Measurements from ENCODE around the gene RFX6.
"Not testable (repeated sequence)": the region's sequence is repeated elsewhere in the genome, so short reads cannot be mapped to it uniquely, and the experiment has no call there.

Gene RFX6

GRCh38 chr6:116876635-116877611 is at the start of gene RFX6:
Gene RFX6 (plus strand): TSS chr6:116877242. CDS start chr6:116877276, 34 bp downstream.
- no peak for DNase-seq (ENCODE audit: low read depth in 2 of 2)

DNA sequence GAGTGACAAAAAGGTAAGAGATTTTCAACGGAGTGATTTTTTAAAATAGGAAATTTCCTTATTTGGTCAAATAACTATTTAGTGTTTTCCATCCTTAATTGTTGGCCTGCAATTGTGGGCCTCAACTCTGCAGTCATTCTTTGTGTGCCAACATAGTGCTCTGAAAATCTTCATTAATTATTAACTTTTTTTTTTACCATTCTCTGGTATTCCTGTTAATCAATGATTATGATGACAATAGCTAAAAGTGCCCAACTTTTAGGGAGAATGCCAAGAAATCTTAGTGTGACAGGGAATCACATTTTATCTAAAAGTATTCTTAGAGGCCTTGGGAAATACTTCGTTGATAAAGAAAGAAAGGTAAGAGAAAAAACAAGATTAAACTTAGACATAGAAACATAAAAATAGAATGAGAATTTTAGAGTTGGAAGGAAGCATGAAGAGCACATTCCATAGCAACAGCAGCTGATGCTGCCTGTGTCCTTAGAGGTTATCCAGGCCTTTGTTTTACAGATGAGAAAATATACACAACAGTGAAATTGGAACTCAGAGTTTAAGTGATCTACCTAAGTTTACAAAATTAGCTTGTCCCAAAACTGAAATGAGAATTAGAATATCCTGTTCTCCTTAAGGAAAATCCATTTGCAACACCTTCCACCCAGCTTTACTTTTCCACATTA is 49.3 kb upstream of the RFX6 start:
- DNase-seq (ENCODE audit: low read depth in 2 of 2), result no peak

DNA sequence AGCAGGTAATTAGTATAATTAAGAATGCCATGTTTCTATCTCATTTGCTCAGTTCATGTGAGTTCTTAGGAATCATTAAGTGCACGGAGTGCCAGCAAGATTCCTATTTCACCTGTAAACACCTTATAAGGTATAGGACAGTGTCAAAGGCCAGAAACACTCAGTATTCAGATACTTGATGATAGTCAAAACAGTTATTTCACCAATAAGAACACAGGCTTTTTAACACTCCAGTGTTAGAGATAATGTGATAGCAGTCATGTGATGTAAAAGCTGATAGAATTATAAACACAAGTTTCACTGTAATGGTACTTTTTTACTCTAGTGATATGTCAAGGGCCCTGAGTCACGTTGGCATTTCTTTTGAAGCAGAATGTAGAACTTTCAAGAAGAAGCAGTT is 48.1 kb upstream of the RFX6 start, which contains the start of gene GPRC6A:
Gene GPRC6A (minus strand): TSS at position 101 of the 400 bp plus-strand sequence. CDS start 70 bp downstream, at position 31.
- DNase-seq (ENCODE audit: low read depth in 2 of 2), result no peak

DNA sequence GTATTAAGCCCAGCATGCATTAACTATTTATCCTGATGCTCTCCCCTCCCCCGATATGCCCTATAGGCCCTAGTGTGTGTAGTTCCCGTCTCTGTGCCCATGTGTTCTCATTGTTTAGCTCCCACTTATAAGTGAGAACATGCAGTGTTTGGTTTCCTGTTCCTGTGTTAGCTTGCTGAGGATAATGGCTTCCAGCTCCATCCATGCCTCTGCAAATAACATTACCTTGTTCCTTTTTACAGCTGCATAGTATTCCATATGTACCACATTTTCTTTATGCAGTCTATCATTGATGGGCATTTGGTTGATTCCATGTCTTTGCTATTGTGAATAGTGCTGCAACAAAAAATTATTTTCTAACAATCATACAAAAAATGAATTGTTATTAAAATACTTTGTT is 42.5 kb upstream of the RFX6 start:
- not testable (repeated sequence) for DNase-seq (ENCODE audit: low read depth in 2 of 2)

DNA sequence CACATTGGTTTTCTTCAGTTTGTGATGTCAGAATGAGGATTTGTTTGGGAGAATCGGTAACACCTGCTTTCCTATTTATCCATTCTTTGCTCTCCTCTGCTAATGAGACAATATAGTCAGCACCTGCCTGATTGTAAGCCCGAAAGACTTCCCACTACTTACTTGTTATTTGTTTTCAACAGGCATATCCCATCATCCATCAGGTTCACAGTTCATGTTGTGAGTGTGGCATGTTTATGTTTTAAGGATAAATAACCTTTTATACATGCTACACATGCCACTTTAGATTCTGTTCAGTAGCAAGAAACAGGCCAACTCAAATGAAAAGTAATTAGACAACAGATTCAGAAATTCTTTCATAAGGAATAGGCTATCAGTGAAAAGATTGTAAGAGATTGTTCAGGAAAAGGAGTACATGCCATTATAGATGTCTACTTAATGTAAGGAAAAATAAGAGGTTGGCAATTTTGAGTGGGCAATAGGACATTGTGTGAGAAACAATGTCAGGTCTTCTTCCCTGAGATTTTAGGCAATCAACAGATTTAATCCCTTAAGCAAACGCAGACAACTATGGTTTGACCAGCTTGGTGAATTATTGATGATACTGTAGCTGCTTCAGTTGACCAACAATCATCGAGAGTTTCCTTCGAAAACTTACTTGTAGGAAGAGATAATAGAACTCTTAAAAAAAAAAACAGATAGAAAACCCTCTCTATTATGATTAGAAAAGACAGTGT is 40.3 kb upstream of the RFX6 start:
- DNase-seq (ENCODE audit: low read depth in 2 of 2), result no peak

- no peak for DNase-seq (ENCODE audit: low read depth in 2 of 2)
Measured at GRCh38 chr6:116840091-116840490, 37.0 kb upstream of the RFX6 start.

DNA sequence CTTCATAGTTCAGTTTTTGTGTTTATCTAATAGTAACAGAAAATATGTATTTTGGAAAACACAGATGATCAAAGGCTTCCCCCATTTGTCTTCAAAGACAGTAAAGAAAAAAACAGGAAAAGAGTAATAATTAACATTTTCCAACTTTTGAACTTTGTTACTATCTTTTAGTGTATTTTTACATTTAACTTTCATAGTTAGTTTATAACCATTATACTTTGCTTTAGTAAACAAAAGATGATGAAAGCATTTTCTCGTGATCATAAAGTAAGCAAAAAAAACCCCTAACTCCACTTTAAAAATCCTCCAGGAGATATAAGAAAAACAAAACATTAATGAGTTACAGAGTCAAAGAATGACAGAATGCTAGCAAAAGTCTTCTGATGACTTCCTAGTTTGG is 34.6 kb upstream of the RFX6 start:
- DNase-seq (ENCODE audit: low read depth in 2 of 2), result no peak

DNA sequence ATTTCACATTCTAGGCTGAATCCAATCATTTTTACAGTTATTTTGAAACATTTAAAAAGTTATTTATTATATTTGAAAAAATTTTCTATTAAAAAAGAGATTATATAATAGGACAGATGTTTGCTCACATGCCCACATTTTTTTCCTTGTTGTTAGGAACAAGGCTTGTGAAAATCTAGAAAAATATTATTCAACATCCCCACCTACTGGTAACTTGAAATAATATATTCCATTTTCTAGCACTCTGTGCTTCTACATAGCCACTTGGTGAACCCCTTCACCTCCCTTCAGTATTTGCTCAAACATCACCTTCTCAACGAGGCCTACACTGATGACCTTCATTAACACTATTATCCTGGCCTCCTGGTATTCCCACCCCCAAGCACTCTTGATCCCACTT is 29.8 kb upstream of the RFX6 start:
- DNase-seq (ENCODE audit: low read depth in 2 of 2), result no peak

DNA sequence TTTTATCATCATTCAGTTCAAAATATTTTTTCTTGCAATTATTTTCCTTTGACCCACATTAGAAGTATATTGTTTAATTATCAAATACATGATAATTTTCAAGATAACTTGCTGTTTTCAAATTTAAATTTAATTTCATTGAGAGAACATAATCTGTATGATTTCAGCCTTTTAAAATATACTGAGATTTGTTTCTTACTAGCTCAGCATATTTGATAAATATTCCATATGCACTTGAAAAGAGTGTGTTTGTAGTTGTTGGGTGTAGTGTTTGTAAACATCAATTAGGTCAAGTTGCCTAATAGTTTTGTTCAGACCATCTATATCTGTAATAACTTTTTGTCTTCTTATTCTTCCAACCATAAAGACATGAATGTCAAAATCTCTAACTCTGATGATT is 19.0 kb upstream of the RFX6 start:
- no peak for DNase-seq (ENCODE audit: low read depth in 2 of 2)

DNA sequence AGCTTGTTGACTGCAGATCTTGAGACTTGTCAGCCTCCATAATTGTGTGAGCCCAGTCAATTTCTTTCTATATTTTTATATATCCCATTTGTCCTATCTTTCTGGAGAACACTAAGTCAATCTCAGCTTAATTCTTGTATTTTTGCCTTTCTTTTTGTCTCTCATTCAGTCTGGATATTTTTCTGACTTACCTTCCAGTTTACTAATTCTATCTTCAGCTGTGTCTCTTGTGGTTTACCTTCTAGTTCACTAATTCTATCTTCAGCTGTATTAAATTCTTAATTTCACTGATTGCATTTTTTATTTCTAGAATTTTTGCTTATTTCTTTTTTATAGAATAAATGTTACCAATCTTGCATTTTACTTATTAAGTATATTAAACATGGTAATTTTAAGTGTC is 17.8 kb upstream of the RFX6 start:
- DNase-seq (ENCODE audit: low read depth in 2 of 2), result no peak

GRCh38 chr6:116866281-116866871 is 10.7 kb upstream of the RFX6 start:
- DNase-seq (ENCODE audit: low read depth in 2 of 2), result no peak

DNA sequence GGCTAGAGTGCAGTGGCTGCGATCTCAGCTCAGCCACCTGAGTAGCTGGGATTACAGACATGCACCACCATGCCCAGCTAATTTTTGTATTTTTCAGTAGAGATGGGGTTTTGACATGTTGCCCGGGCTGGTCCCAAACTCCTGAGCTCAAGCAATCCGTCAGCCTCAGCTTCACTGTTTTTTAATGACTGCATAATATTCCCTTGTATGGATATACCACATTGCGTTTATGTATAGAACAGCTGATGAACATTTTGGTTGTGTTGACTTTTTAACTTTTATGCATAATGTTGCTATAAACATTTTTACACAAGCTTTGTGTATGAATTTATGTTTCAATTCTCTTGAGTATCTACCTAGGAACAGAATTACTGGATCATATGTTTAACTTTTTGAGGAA is 4.3 kb upstream of the RFX6 start:
- DNase-seq (ENCODE audit: low read depth in 2 of 2), result no peak

- no peak for DNase-seq (ENCODE audit: low read depth in 2 of 2)
Measured at GRCh38 chr6:116876107-116876506, 935 bp upstream of the RFX6 start.

- DNase-seq (ENCODE audit: low read depth in 2 of 2), result no peak
Measured at GRCh38 chr6:116877743-116878142, 701 bp downstream of the RFX6 start.

DNA sequence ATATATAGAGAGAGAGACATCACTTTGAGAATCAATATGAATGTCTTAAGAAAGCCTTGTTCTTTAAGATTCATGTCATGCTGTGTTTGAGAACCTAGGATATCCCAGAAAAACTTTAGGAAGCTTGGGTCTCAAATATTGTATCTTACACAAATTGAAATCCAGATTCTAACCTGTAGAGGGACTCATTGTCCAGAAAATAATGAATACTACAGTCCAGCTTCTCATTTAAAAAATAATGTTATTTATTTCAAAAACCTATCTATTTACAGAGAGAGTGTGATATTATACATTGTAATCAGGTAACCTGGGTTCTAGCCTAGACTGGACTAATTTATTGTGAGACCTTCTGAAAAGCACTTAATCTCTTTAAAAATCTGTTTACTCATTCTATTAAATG is 4.2 kb downstream of the RFX6 start:
- no peak for DNase-seq (ENCODE audit: low read depth in 2 of 2)

DNA sequence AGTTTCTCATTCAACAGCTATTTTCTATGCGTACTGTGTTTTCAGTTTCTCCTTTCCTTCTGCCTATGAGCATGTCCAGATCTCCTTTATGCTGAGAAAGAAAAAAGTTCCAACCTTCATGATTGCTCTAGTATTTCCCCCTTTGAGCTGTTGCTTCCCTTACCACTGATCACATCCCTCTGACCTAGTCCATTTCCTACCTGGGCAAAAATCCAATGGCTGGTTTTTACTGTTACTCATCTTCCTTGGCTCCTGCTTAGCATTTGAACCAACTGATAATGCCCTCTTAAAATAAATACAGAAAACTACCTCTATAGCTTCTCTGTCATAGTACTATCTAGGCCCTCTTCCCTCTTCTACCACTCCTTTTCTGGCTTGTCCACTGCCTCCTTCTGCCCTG is 6.0 kb downstream of the RFX6 start:
- no peak for DNase-seq (ENCODE audit: low read depth in 2 of 2)

- DNase-seq (ENCODE audit: low read depth in 2 of 2), result no peak
Measured at GRCh38 chr6:116884530-116884929, 7.5 kb downstream of the RFX6 start.

DNA sequence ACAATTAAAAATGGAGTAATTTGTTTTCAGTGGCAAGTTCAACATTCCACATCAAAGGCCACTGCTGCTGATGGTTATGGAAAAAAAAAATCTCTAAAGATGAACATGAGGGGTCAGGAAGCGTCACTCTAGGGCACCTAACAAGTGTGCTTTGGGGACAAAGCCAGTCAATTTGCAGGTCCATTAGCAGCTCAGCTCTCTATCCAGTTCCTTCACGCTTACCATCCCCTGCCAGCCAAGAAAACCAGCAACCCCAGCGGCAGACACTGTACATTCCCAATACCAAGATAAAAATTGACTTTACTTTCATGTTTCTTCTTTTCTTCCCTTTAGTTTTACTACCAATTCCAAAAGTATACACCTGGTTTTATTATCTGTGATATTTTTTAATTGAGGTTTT is 10.1 kb downstream of the RFX6 start:
- no peak for DNase-seq (ENCODE audit: low read depth in 2 of 2)

- no peak for DNase-seq (ENCODE audit: low read depth in 2 of 2)
Measured at GRCh38 chr6:116887894-116888293, 10.9 kb downstream of the RFX6 start.

DNA sequence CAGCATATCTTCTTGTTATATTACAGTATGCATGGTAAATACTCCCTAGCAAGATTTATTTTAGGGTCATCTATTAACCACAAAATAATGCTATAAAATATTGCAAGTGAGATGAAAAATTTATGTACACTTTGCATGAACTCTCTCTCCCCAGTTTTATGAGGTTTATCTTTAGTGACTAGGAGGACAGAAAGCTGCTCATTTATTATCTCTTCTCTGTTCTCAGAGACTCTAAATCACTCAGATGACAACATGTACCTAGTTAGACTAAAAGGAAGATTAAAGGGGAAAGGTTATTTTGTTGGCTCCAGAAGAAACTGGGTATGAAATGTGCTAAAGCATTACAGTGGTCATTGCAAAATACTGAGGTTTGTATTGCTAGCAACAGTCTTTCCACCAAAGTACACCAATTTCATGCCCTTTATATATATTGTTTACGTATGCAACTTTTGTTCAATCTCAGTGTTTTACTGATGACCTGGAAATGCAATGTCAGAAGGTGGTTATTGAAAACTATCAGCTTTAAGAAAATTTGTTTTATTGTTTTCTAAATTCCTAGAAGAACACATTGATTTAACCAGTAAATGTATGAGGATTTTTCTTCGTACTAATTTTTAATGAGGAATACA is 11.8 kb downstream of the RFX6 start:
- no peak for DNase-seq (ENCODE audit: low read depth in 2 of 2)

GRCh38 chr6:116894669-116895068 is 17.6 kb downstream of the RFX6 start:
- no peak for DNase-seq (ENCODE audit: low read depth in 2 of 2)
